AG08395 (cell line): ENCODE measurements around the gene GREM2.

Experiments used
- DNase-seq: peaks from one replicate; pipeline ENCODE4 v3.0.0; 2012; ENCODE audit warnings: mixed read lengths, low spot score

Gene GREM2

DNA sequence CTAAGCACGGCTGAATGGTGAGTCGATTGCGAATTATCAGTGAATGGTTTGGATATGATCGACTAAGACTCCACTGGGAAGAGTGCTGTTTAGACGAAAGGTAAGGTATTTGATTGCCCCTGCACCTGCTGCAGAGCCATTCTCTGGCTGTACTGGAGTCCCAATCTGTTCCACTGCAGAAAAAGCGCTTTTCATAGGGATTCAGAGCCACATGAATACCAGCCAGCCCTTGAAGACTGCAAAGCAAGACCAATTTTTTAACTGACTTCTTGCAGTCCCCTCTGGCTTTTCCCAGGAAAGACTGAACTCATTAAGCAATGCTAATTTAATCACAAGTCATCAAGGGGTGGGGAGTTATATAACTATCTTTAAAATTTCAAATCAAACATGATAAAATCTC lies 1.3 kb downstream of the GREM2 start:
- DNase-seq, result no peak

DNA sequence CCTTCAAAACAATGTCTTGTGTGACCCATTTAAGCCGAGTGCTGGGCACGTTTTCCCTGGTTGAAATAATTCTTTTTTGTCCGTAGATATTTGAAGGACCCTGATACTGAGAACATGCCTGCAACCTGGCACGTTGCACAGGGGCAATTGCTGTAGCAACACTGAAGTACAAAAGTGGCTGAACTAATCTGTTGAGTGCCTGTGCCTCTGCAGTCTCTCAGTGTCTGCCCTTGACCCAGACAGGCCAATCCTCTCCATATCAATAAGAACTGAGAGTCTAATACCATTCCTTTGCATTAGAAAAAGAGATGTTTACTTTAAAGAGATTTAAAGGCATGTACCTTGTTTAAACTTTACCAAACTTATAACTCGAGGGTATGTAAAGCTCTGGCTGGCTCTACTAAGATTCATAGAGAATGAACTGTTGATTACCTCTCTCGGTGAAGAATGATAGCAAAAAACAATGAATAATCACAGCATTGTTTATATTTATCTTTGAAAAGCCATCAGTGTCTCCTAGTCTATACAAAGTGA lies 2.4 kb downstream of the GREM2 start:
- no peak for DNase-seq

GRCh38 chr1:240608707-240609106 lies 3.2 kb downstream of the GREM2 start:
- DNase-seq, result no peak

DNA sequence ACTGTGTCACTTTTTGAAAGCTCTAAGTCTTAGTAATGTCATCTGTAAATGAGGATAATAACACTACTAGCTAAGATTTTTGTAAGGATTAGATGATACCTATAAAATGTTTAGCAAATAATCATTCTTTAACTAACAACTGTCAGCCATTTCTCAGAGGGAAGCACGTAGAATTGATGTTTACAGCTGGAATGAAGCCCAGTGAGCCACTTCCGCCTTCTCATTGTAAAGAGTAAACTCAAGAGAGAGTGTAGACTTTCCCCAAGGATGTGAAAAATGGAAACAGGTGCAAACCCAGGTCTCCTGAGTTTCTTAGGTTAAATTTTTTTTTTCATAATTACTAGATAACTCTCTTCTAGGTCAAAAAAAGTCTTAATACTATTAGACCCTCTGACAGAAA lies 4.9 kb downstream of the GREM2 start:
- no peak for DNase-seq

- no peak for DNase-seq
Observed at GRCh38 chr1:240602189-240602588, 9.8 kb downstream of the GREM2 start.

- DNase-seq, result no peak
Observed at GRCh38 chr1:240599830-240600229, 12.1 kb downstream of the GREM2 start.

- DNase-seq, result no peak
Observed at GRCh38 chr1:240599299-240599698, 12.7 kb downstream of the GREM2 start.

DNA sequence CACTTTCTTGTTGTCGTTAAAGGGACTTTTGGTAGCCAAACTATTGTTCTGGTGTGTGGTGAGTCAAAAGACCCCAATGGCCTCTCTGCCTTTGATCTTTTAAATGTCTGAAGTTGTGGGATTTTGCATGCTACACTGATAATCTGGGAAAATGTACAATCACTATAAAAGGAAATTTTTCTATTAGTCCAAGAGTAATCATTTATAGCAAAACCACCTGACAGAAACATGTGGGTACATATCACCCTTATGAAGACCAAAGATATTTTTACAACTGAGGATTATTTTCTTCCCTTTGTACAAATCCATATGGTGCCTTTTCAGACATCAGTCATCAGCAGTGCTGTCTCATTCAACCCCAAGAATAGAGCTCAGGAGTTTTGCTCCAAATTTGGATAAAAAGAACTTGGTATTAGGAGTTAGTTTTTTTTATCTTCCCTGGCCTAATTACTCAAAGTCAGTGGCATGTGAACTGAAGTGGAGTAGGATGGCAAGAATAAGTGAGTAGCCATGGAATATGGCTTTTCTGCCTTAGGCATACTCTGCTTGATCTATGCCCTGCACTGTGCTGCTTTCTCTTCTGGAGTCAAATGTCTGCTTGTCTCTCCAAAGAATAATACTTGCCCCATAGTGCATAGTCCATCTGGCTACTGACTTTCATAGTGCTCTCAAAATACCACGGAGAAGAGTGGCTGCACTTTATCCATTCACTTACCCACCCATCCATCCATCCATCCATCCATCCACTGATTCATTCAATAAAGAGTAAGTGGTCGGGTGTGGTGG lies 13.5 kb downstream of the GREM2 start:
- no peak for DNase-seq

GRCh38 chr1:240597153-240597745 lies 14.7 kb downstream of the GREM2 start:
- no peak for DNase-seq

GRCh38 chr1:240595476-240595875 lies 16.5 kb downstream of the GREM2 start:
- DNase-seq, result no peak

GRCh38 chr1:240591564-240591963 lies 20.4 kb downstream of the GREM2 start:
- no peak for DNase-seq

- DNase-seq, result no peak
Observed at GRCh38 chr1:240591078-240591477, 20.9 kb downstream of the GREM2 start.

DNA sequence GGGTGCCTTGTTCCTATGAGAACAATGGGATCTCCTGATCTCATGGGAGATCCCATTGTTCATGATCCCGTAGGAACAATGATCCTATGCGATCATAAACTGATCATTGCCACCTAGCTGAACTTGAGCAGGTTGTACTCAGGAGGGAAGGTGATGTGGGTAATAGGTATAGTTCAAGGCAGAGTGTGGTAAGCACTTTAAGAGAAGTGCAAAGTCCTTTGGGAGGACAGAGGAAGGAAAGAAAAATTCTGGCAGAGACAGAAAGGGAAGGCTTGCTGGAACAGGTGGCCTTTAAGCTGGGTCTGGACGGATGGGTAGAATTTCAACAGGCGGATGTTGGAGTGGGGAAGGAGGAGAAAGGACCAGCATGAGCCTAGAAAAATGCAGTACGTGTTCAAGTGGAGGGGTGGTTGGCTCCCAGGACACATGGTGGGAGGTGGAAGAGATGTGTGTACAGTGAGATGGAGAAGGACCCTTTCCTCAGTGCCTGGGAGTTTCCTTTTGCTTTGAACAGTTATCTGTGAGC lies 22.3 kb downstream of the GREM2 start:
- DNase-seq, result no peak

DNA sequence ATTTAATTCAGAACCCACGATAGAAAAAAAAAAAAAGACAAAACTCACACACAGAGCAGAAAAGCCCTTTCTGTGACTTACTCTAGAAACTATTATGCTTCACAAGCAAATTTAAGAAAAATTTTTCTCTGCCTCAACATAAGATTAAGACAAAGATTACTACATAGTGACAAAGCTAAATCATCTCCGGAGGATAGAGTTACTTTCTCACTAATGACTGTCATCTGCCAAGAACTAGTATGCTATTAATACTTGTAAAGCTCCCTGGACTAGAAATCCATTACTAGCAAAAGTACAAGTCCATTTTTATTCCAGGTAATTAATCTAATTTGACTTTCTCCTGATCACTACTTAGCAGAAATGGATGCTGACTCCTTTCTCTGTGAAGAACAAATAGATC lies 25.9 kb downstream of the GREM2 start:
- DNase-seq, result no peak

- peak; percentile 33 for DNase-seq
Observed at GRCh38 chr1:240582953-240583352, 29.0 kb downstream of the GREM2 start.

DNA sequence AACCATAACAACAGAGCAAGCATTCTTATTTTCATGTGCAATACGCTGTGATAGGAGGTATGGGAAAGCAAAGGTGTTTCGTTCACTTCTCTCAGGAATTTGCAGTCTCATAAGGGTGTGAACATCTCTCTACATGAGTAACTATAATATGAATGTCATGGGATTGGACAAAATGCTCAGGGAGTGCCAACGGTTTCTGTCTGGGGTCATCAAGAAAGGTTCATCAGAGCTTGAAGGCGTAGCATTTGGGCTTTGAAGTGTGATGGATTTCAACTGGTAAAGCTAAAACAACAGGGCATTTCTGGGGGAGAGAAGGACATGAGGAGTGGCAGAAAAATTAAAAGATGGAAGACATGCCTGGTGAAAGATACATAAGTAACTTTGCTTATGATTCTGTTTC lies 32.4 kb downstream of the GREM2 start:
- no peak for DNase-seq

GRCh38 chr1:240577095-240577494 lies 34.9 kb downstream of the GREM2 start:
- no peak for DNase-seq

DNA sequence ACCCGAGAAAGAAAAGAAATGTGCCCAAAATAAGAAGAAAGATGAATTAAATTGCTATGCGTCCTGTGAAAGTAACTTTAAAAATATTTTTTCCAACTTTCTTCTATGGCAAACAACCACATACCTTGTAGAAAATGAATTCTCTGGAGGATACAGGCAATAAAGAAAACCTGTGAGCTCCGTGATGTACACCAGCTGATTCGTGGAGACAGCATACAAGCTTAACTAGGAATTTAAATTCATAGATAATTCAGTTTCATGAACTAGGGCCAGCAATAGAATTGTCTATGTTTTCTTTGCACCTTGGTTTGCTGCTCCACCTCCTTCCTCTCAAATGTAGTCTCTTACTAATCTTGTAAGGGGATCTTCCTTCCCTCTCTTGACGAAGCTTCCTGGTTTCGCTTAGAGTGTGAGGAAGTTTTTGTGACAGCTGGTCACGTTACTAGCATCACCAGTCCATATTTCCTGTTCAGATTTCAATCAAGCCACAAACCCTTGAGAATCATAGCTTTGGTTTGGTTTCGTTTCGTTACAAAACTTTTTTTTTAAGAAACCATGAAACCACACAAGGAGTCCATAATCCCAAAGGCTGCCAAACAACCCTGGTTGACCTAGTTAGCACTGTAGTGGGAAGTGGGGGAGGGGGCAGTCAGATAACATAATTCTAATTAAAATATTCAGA lies 35.8 kb downstream of the GREM2 start:
- peak; percentile 69 for DNase-seq

- no peak for DNase-seq
Observed at GRCh38 chr1:240572328-240572727, 39.6 kb downstream of the GREM2 start.

DNA sequence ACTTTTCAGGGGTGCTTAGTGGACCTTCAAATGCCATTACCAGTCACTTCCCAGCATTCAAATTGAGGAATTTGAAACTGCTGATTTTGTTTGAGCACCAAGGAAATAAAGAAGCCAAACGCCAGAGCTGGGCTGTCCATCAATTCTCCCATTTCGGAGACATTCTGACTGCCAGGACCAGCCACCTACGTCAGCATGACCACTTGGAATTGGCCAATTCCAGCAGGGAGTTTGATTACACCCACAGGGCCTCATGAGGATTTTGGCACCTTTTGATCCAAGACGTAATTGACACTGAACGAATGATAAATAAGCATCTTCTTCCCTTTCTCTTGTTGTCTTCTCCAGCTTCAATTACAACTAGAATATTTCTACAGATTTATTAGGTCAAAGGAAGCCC lies 40.2 kb downstream of the GREM2 start:
- DNase-seq, result no peak

DNA sequence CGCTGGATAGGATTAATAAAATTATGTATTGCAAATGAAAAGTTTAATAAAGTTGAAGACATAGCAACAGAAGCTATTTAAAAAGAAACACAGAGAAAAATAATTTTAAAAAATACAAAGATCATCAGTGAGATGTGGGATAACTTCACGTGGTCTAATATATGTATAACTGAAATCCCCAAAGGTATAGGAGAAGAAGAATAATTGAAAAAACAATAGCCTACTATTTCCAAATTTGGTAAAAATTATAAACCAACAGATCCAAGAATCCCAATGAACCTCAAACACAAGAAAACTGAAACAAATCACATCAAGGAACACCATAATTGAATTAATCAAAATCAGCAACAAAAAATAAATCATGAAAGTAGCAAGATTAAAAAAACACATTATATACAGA lies 44.9 kb downstream of the GREM2 start:
- no peak for DNase-seq

GRCh38 chr1:240562779-240563178 lies 49.2 kb downstream of the GREM2 start:
- no peak for DNase-seq

DNA sequence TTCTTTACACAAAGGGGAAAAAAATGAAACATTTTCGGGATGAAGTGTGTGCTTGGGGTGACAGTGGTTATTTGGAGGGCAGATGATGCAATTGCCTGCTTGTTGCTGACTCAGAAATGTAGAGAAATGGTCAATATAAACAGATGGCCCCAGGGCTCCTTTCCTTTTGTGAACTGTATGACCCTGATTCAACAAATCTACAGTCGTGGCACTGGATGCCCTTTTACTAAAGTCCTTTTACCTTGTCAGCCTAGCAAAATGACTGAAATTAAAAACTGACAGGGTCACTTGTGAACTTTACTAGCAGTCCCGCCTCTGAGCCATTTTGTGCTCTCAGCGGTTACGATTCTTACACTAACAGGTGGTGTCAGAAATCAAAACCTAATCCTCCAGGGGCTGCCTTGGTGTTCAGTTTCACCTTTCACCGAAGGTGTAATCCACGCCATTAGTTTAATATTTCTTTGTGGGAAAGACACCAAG lies 49.8 kb downstream of the GREM2 start:
- DNase-seq, result no peak
